ENCODE results near the gene SSR4. TPM values are rescaled to one million over a fixed set of nuclear protein-coding genes. Genes with fewer than 3 reads are reported as not detected.

SSR4 gene
- total RNA-seq, 4 donors from 2014 or later, result 100 to 115 (median 109) TPM

GRCh38 chrX:153789654-153790053 is 4.8 kb upstream of the SSR4 start:
- intact Hi-C loops (cut with DNase I), result no loop called here
- peaks cover 0 to 60% (median 53%) of the 10 kb centered on the region in 4 donors for H3K36me3 ChIP-seq
- H3K9me3 ChIP-seq, result peaks cover 0 to 11% (median 0%) of the 10 kb centered on the region in 4 donors
- peaks cover 11 to 35% (median 27%) of the 10 kb centered on the region in 4 donors for H3K4me1 ChIP-seq
- no peaks in the 10 kb centered on the region for H3K27me3 ChIP-seq
- DNase-seq (ENCODE audit: extremely low spot score), result no peak
- H3K4me3 ChIP-seq, result no peak overlapping the region
- TF ChIP-seq POLR2A (IDR thresholded peaks at IDR 0.05; ENCODE audit: low read depth) (no peak), EP300 (IDR thresholded peaks at IDR 0.05) (no peak), POLR2AphosphoS5 (IDR thresholded peaks at IDR 0.05) (no peak), CTCF (IDR thresholded peaks at IDR 0.05) (no peak)
- 88% methylated on average over 11 of the region's 12 CpGs for WGBS
- H3K27ac ChIP-seq (replicated peaks in 1 of 4), result no peak overlapping the region

GRCh38 chrX:153791104-153791852 is 3.2 kb upstream of the SSR4 start:
- peaks cover 17 to 49% (median 40%) of the 10 kb centered on the region in 4 donors for H3K4me1 ChIP-seq
- WGBS, result 86% methylated on average over 14 of the region's 17 CpGs
- intact Hi-C loops (cut with DNase I), result no loop called here
- peaks cover 0 to 44% (median 39%) of the 10 kb centered on the region in 4 donors for H3K36me3 ChIP-seq
- TF ChIP-seq CTCF (IDR thresholded peaks at IDR 0.05) (no peak), POLR2A (IDR thresholded peaks at IDR 0.05; ENCODE audit: low read depth) (no peak), POLR2AphosphoS5 (IDR thresholded peaks at IDR 0.05) (no peak), EP300 (IDR thresholded peaks at IDR 0.05) (no peak)
- H3K27me3 ChIP-seq, result no peaks in the 10 kb centered on the region
- peaks cover 0 to 18% (median 0%) of the 10 kb centered on the region in 4 donors for H3K9me3 ChIP-seq
- H3K4me3 ChIP-seq, result no peak overlapping the region
- no peak overlapping the region for H3K27ac ChIP-seq (replicated peaks in 1 of 4)
- no peak for DNase-seq (ENCODE audit: extremely low spot score)

GRCh38 chrX:153792368-153792767 is 2.1 kb upstream of the SSR4 start:
- Histone ChIP-seq H3K4me1 (peaks cover 17 to 60% (median 50%) of the 10 kb centered on the region in 4 donors), H3K9me3 (peaks cover 0 to 22% (median 0%) of the 10 kb centered on the region in 4 donors), H3K27ac (replicated peaks in 1 of 4) (peak overlapping the region in 2 of 4 donors; percentile 92 to 93), H3K27me3 (no peaks in the 10 kb centered on the region), H3K4me3 (no peak overlapping the region), H3K36me3 (peaks cover 0 to 42% (median 33%) of the 10 kb centered on the region in 4 donors)
- no peak for DNase-seq (ENCODE audit: extremely low spot score)
- 83% methylated on average over 5 of the region's 6 CpGs for WGBS
- intact Hi-C loops (cut with DNase I), result no loop called here
- no peak for TF ChIP-seq EP300 (IDR thresholded peaks at IDR 0.05)
- no peak for TF ChIP-seq POLR2A (IDR thresholded peaks at IDR 0.05; ENCODE audit: low read depth)
- no peak for TF ChIP-seq CTCF (IDR thresholded peaks at IDR 0.05)
- no peak for TF ChIP-seq POLR2AphosphoS5 (IDR thresholded peaks at IDR 0.05)

- H3K36me3 ChIP-seq, result peaks cover 0 to 42% (median 33%) of the 10 kb centered on the region in 4 donors
- TF ChIP-seq POLR2AphosphoS5 (IDR thresholded peaks at IDR 0.05), result no peak
- TF ChIP-seq POLR2A (IDR thresholded peaks at IDR 0.05; ENCODE audit: low read depth), result no peak
- TF ChIP-seq CTCF (IDR thresholded peaks at IDR 0.05), result no peak
- TF ChIP-seq EP300 (IDR thresholded peaks at IDR 0.05), result no peak
- H3K27ac ChIP-seq (replicated peaks in 1 of 4), result peak overlapping the region; percentile 92 to 96 (median 94)
- DNase-seq (ENCODE audit: extremely low spot score), result no peak
- intact Hi-C loops (cut with DNase I), result no loop called here
- no peaks in the 10 kb centered on the region for H3K27me3 ChIP-seq
- peak overlapping the region; percentile 65 to 81 (median 70) for H3K4me3 ChIP-seq
- peaks cover 17 to 63% (median 51%) of the 10 kb centered on the region in 4 donors for H3K4me1 ChIP-seq
- H3K9me3 ChIP-seq, result peaks cover 0 to 26% (median 0%) of the 10 kb centered on the region in 4 donors
- 76% methylated on average over 6 of the region's 7 CpGs for WGBS
Measured at GRCh38 chrX:153793291-153793690, 1.2 kb upstream of the SSR4 start.
